ENCODE measurements around the gene CRYBA4. TPM values are rescaled to one million over a fixed set of nuclear protein-coding genes. Genes with fewer than 3 reads are reported as not detected.

The CRYBA4 gene
- total and polyA plus RNA-seq, 4 donors, result not detected

DNA sequence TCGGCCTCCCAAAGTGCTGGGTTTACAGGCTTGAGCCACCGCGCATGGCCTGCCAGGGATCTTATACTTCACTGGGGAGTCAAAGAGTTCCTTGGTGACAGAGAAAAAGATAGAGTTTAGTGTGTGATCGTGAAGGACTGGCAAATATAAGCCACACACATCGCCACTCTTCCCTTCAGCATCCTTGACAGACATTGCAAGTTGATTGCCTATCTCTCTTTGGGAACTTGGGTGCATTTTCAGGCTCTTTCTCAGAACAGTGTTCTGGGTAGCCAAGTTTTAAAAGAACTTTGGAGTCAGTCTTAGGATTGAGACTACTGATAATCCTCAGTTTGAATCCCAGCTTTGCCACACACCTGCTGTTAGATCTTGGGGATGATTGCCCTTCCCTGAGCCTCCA is 55.5 kb downstream of the CRYBA4 start:
- Histone ChIP-seq H3K36me3 (ENCODE audit: control insufficient read depth in 4 of 4, insufficient read depth in 3 of 4, low read depth in 1 of 4, low read length in 3 of 4) (peaks cover 0 to 7% (median under 1%) of the 10 kb centered on the region in 4 donors), H3K4me1 (ENCODE audit: control insufficient read depth in 4 of 4, insufficient read depth in 4 of 4, low read length in 3 of 4) (peaks cover 0 to 18% (median 9%) of the 10 kb centered on the region in 4 donors), H3K27ac (ENCODE audit: low read depth in 1 of 2, low read length in 2 of 2) (no peak overlapping the region), H3K9ac (ENCODE audit: low read depth in 1 of 2, low read length in 2 of 2) (no peak overlapping the region), H3K27me3 (ENCODE audit: control insufficient read depth in 4 of 4, insufficient read depth in 4 of 4, low read length in 3 of 4) (no peaks in the 10 kb centered on the region), H3K9me3 (ENCODE audit: control insufficient read depth in 4 of 4, low read length in 3 of 4) (peaks cover 0 to 4% (median 0%) of the 10 kb centered on the region in 4 donors), H3K4me3 (ENCODE audit: low read depth in 1 of 3, low read length in 3 of 3) (no peak overlapping the region)
- WGBS, result 95% methylated on average over 5 of the region's 5 CpGs
- no peak for TF ChIP-seq FOXA1 (IDR thresholded peaks at IDR 0.05)
- no peak for TF ChIP-seq GABPA (IDR thresholded peaks at IDR 0.05 in 1 of 2, conservative IDR thresholded peaks at IDR 0.05 in 1 of 2)
- TF ChIP-seq, protein P1, sequence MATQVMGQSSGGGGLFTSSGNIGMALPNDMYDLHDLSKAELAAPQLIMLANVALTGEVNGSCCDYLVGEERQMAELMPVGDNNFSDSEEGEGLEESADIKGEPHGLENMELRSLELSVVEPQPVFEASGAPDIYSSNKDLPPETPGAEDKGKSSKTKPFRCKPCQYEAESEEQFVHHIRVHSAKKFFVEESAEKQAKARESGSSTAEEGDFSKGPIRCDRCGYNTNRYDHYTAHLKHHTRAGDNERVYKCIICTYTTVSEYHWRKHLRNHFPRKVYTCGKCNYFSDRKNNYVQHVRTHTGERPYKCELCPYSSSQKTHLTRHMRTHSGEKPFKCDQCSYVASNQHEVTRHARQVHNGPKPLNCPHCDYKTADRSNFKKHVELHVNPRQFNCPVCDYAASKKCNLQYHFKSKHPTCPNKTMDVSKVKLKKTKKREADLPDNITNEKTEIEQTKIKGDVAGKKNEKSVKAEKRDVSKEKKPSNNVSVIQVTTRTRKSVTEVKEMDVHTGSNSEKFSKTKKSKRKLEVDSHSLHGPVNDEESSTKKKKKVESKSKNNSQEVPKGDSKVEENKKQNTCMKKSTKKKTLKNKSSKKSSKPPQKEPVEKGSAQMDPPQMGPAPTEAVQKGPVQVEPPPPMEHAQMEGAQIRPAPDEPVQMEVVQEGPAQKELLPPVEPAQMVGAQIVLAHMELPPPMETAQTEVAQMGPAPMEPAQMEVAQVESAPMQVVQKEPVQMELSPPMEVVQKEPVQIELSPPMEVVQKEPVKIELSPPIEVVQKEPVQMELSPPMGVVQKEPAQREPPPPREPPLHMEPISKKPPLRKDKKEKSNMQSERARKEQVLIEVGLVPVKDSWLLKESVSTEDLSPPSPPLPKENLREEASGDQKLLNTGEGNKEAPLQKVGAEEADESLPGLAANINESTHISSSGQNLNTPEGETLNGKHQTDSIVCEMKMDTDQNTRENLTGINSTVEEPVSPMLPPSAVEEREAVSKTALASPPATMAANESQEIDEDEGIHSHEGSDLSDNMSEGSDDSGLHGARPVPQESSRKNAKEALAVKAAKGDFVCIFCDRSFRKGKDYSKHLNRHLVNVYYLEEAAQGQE (IDR thresholded peaks at IDR 0.05), result no peak
- no peak for DNase-seq (ENCODE audit: low spot score)

DNA sequence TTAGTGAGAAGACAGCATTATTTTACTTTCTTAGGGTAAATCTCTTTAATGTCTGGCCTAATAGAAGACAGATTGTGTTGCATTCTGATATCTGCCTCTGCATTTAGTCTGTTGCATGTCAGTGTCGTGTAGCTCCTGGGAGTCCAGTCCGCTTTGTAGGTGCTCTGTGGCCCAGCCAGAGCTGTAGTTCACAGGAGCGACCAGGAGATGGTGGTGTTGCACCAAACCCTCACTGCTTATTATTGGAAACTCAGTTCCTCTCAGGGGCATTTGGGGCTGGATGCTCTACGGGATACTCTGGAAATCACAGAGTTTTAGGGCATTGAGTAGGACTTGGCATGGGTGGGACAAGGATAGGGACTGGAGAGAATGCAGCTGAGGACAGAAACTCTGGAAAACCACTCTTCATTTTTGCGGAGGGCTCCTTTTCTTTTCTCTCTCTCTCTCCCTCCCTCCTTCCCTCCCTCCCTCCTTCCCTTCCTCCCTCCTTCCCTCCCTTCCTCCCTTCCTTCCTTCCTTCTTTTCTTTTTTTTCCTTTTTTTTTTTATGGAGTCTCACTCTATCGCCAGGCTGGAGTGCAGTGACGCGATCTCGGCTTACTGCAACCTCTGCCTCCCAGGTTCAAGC is 57.4 kb downstream of the CRYBA4 start:
- no peak overlapping the region for H3K9ac ChIP-seq (ENCODE audit: low read depth in 1 of 2, low read length in 2 of 2)
- peak; percentile 80 for DNase-seq (ENCODE audit: low spot score)
- H3K4me1 ChIP-seq (ENCODE audit: control insufficient read depth in 4 of 4, insufficient read depth in 4 of 4, low read length in 3 of 4), result peaks cover 0 to 4% (median 3%) of the 10 kb centered on the region in 4 donors
- no peaks in the 10 kb centered on the region for H3K27me3 ChIP-seq (ENCODE audit: control insufficient read depth in 4 of 4, insufficient read depth in 4 of 4, low read length in 3 of 4)
- peaks cover 0 to 10% (median 4%) of the 10 kb centered on the region in 4 donors for H3K36me3 ChIP-seq (ENCODE audit: control insufficient read depth in 4 of 4, insufficient read depth in 3 of 4, low read depth in 1 of 4, low read length in 3 of 4)
- 47% methylated on average over 9 of the region's 9 CpGs for WGBS
- TF ChIP-seq, protein P2, sequence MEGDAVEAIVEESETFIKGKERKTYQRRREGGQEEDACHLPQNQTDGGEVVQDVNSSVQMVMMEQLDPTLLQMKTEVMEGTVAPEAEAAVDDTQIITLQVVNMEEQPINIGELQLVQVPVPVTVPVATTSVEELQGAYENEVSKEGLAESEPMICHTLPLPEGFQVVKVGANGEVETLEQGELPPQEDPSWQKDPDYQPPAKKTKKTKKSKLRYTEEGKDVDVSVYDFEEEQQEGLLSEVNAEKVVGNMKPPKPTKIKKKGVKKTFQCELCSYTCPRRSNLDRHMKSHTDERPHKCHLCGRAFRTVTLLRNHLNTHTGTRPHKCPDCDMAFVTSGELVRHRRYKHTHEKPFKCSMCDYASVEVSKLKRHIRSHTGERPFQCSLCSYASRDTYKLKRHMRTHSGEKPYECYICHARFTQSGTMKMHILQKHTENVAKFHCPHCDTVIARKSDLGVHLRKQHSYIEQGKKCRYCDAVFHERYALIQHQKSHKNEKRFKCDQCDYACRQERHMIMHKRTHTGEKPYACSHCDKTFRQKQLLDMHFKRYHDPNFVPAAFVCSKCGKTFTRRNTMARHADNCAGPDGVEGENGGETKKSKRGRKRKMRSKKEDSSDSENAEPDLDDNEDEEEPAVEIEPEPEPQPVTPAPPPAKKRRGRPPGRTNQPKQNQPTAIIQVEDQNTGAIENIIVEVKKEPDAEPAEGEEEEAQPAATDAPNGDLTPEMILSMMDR (IDR thresholded peaks at IDR 0.05; ENCODE audit: low read depth, low read length, missing input control), result peak; percentile 98
- TF ChIP-seq, protein P3, sequence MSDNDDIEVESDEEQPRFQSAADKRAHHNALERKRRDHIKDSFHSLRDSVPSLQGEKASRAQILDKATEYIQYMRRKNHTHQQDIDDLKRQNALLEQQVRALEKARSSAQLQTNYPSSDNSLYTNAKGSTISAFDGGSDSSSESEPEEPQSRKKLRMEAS (IDR thresholded peaks at IDR 0.05), result no peak
- peak in 1 of 2 donors; percentile 21 for TF ChIP-seq HNF4A (conservative IDR thresholded peaks at IDR 0.05)
- TF ChIP-seq, protein P1 (IDR thresholded peaks at IDR 0.05), result no peak
- peak; percentile 89 to 93 for TF ChIP-seq RAD21 (IDR thresholded peaks at IDR 0.05)
- no peak for TF ChIP-seq YY1 (IDR thresholded peaks at IDR 0.05)
- no peak for TF ChIP-seq NR2F2 (IDR thresholded peaks at IDR 0.05)
- TF ChIP-seq, protein P4, sequence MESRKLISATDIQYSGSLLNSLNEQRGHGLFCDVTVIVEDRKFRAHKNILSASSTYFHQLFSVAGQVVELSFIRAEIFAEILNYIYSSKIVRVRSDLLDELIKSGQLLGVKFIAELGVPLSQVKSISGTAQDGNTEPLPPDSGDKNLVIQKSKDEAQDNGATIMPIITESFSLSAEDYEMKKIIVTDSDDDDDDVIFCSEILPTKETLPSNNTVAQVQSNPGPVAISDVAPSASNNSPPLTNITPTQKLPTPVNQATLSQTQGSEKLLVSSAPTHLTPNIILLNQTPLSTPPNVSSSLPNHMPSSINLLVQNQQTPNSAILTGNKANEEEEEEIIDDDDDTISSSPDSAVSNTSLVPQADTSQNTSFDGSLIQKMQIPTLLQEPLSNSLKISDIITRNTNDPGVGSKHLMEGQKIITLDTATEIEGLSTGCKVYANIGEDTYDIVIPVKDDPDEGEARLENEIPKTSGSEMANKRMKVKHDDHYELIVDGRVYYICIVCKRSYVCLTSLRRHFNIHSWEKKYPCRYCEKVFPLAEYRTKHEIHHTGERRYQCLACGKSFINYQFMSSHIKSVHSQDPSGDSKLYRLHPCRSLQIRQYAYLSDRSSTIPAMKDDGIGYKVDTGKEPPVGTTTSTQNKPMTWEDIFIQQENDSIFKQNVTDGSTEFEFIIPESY (IDR thresholded peaks at IDR 0.05), result no peak
- no peak for TF ChIP-seq HNF4G (IDR thresholded peaks at IDR 0.05)
- TF ChIP-seq, protein P5, sequence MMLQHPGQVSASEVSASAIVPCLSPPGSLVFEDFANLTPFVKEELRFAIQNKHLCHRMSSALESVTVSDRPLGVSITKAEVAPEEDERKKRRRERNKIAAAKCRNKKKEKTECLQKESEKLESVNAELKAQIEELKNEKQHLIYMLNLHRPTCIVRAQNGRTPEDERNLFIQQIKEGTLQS (IDR thresholded peaks at IDR 0.05), result no peak
- no peak for TF ChIP-seq FOXA1 (IDR thresholded peaks at IDR 0.05)
- TF ChIP-seq FOXA2 (IDR thresholded peaks at IDR 0.05), result no peak
- TF ChIP-seq SP1 (IDR thresholded peaks at IDR 0.05), result no peak
- H3K4me3 ChIP-seq (ENCODE audit: low read depth in 1 of 3, low read length in 3 of 3), result no peak overlapping the region
- H3K27ac ChIP-seq (ENCODE audit: low read depth in 1 of 2, low read length in 2 of 2), result no peak overlapping the region
- peaks cover 0 to 4% (median 0%) of the 10 kb centered on the region in 4 donors for H3K9me3 ChIP-seq (ENCODE audit: control insufficient read depth in 4 of 4, low read length in 3 of 4)

Measured in liver (tissue), 9 donors.